ENCODE measurements around the gene DTWD1.
"Not testable (repeated sequence)": the region's sequence is repeated elsewhere in the genome, so short reads cannot be mapped to it uniquely, and the experiment has no call there.

The DTWD1 gene

GRCh38 chr15:49646891-49647290, 26.0 kb downstream of the DTWD1 start:
- no peak for DNase-seq

- no peak for DNase-seq
These were observed 29.1 kb downstream of the DTWD1 start for GRCh38 chr15:49649987-49650386.

GRCh38 chr15:49650676-49651075, 29.8 kb downstream of the DTWD1 start:
- no peak for DNase-seq

GRCh38 chr15:49652922-49653321, 32.1 kb downstream of the DTWD1 start:
- no peak for DNase-seq

- no peak for DNase-seq
These were observed 35.9 kb downstream of the DTWD1 start for GRCh38 chr15:49656734-49657133.

GRCh38 chr15:49664716-49665115, 43.9 kb downstream of the DTWD1 start:
- DNase-seq, result no peak

GRCh38 chr15:49666486-49666885, 45.6 kb downstream of the DTWD1 start:
- DNase-seq, result not testable (repeated sequence)

GRCh38 chr15:49669288-49669687, 48.4 kb downstream of the DTWD1 start:
- DNase-seq, result no peak

- no peak for DNase-seq
These were observed 53.0 kb downstream of the DTWD1 start for GRCh38 chr15:49673861-49674260.

GRCh38 chr15:49674370-49674769, 53.5 kb downstream of the DTWD1 start:
- no peak for DNase-seq

- no peak for DNase-seq
These were observed 54.2 kb downstream of the DTWD1 start for GRCh38 chr15:49675041-49675440.

GRCh38 chr15:49678655-49679054, 57.8 kb downstream of the DTWD1 start:
- no peak for DNase-seq

- no peak for DNase-seq
These were observed 65.8 kb downstream of the DTWD1 start for GRCh38 chr15:49686599-49686998.

GRCh38 chr15:49688135-49688790, 67.4 kb downstream of the DTWD1 start:
- no peak for DNase-seq

- no peak for DNase-seq
These were observed 71.8 kb downstream of the DTWD1 start for GRCh38 chr15:49692514-49693090.

- DNase-seq, result no peak
These were observed 72.7 kb downstream of the DTWD1 start for GRCh38 chr15:49693498-49693897.

GRCh38 chr15:49696433-49696832, 75.6 kb downstream of the DTWD1 start:
- DNase-seq, result no peak

GRCh38 chr15:49697121-49697520, 76.3 kb downstream of the DTWD1 start:
- no peak for DNase-seq

- not testable (repeated sequence) for DNase-seq
These were observed 82.1 kb downstream of the DTWD1 start for GRCh38 chr15:49702982-49703381.

Measured in C1 segment of cervical spinal cord (tissue), 14 donors.